ENCODE data around the gene CDK7. TPM values are rescaled to one million over a fixed set of nuclear protein-coding genes. Genes with fewer than 3 reads are reported as not detected.

Gene CDK7
- total RNA-seq, 4 donors from 2014 or later = 21.8 to 40.7 (median 32.2) TPM

- Histone ChIP-seq H3K9me3 (no peaks in the 10 kb centered on the region), H3K4me1 (peaks cover 13 to 67% (median 23%) of the 10 kb centered on the region in 3 donors), H3K27ac (peak overlapping the region in 1 of 4 donors; percentile 9), H3K27me3 (no peaks in the 10 kb centered on the region), H3K36me3 (peaks cover 3 to 32% (median 8%) of the 10 kb centered on the region in 3 donors), H3K4me3 (no peak overlapping the region)
- WGBS, 2 donors = 55 to 60% methylated on average over 3 of the region's 3 CpGs
- no peak for DNase-seq
- intact Hi-C loops (cut with DNase I) = no loop called here
- no peak for TF ChIP-seq POLR2A (IDR thresholded peaks at IDR 0.05)
- TF ChIP-seq, protein P1, sequence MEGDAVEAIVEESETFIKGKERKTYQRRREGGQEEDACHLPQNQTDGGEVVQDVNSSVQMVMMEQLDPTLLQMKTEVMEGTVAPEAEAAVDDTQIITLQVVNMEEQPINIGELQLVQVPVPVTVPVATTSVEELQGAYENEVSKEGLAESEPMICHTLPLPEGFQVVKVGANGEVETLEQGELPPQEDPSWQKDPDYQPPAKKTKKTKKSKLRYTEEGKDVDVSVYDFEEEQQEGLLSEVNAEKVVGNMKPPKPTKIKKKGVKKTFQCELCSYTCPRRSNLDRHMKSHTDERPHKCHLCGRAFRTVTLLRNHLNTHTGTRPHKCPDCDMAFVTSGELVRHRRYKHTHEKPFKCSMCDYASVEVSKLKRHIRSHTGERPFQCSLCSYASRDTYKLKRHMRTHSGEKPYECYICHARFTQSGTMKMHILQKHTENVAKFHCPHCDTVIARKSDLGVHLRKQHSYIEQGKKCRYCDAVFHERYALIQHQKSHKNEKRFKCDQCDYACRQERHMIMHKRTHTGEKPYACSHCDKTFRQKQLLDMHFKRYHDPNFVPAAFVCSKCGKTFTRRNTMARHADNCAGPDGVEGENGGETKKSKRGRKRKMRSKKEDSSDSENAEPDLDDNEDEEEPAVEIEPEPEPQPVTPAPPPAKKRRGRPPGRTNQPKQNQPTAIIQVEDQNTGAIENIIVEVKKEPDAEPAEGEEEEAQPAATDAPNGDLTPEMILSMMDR (IDR thresholded peaks at IDR 0.05) = no peak
Observed at GRCh38 chr5:69237877-69238276, 3.2 kb downstream of the CDK7 start.

GRCh38 chr5:69238760-69239251, 4.1 kb downstream of the CDK7 start:
- no peaks in the 10 kb centered on the region for H3K9me3 ChIP-seq
- H3K36me3 ChIP-seq = peaks cover 3 to 32% (median 8%) of the 10 kb centered on the region in 3 donors
- TF ChIP-seq POLR2A (IDR thresholded peaks at IDR 0.05) = no peak
- TF ChIP-seq, protein P1 (IDR thresholded peaks at IDR 0.05) = no peak
- peaks cover 13 to 70% (median 23%) of the 10 kb centered on the region in 3 donors for H3K4me1 ChIP-seq
- 33 to 58% methylated on average over 6 of the region's 6 CpGs for WGBS, 2 donors
- no peak overlapping the region for H3K4me3 ChIP-seq
- peak overlapping the region in 3 of 4 donors; percentile 1 to 54 (median 19) for H3K27ac ChIP-seq
- intact Hi-C loops (cut with DNase I) = no loop called here
- no peaks in the 10 kb centered on the region for H3K27me3 ChIP-seq
- no peak for DNase-seq

GRCh38 chr5:69242215-69242927, 7.7 kb downstream of the CDK7 start:
- DNase-seq = no peak
- Histone ChIP-seq H3K4me3 (no peak overlapping the region), H3K9me3 (no peaks in the 10 kb centered on the region), H3K36me3 (peaks cover 3 to 36% (median 8%) of the 10 kb centered on the region in 3 donors), H3K27me3 (no peaks in the 10 kb centered on the region), H3K4me1 (peaks cover 0 to 43% (median 6%) of the 10 kb centered on the region in 3 donors), H3K27ac (no peak overlapping the region)
- intact Hi-C loops (cut with DNase I) = no loop called here
- TF ChIP-seq, protein P1 (IDR thresholded peaks at IDR 0.05) = no peak
- no peak for TF ChIP-seq POLR2A (IDR thresholded peaks at IDR 0.05)
- WGBS, 2 donors = 70 to 71% methylated on average over 8 of the region's 8 CpGs

GRCh38 chr5:69245031-69245430, 10.3 kb downstream of the CDK7 start:
- Histone ChIP-seq H3K27me3 (no peaks in the 10 kb centered on the region), H3K27ac (no peak overlapping the region), H3K9me3 (no peaks in the 10 kb centered on the region), H3K4me3 (no peak overlapping the region), H3K4me1 (peaks cover 0 to 16% (median 0%) of the 10 kb centered on the region in 3 donors), H3K36me3 (peaks cover 0 to 22% (median 7%) of the 10 kb centered on the region in 3 donors)
- WGBS, 2 donors = 97 to 100% methylated on average over 4 to 5 of the region's 5 CpGs
- no peak for TF ChIP-seq POLR2A (IDR thresholded peaks at IDR 0.05)
- TF ChIP-seq, protein P1 (IDR thresholded peaks at IDR 0.05) = no peak
- intact Hi-C loops (cut with DNase I) = no loop called here
- DNase-seq = no peak

DNA sequence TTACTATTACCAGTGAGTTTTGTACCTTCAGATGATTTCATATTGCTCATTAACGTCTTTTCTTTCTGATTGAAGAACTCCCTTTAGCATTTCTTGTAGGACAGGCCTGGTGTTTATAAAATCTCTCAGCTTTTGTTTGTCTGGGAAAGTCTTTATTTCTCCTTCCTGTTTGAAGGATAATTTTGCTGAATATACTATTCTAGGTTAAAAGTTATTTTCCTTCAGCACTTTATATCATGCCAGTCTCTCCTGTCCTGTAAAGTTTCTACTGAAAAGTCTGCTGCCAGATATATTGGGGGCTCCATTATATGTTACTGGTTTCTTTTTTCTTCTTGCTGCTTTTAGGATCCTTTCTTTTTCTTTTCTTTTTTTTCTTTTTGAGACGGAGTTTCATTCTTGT, 13.3 kb downstream of the CDK7 start:
- WGBS, 2 donors = 87 to 95% methylated on average over 2 of the region's 2 CpGs
- TF ChIP-seq, protein P1 (IDR thresholded peaks at IDR 0.05) = no peak
- TF ChIP-seq POLR2A (IDR thresholded peaks at IDR 0.05) = no peak
- Histone ChIP-seq H3K36me3 (peaks cover 0 to 30% (median 0%) of the 10 kb centered on the region in 3 donors), H3K27ac (no peak overlapping the region), H3K9me3 (no peaks in the 10 kb centered on the region), H3K4me3 (no peak overlapping the region), H3K27me3 (no peaks in the 10 kb centered on the region), H3K4me1 (peaks cover 0 to 2% (median 0%) of the 10 kb centered on the region in 3 donors)
- no peak for DNase-seq
- intact Hi-C loops (cut with DNase I) = no loop called here
